ENCODE measurements around the gene CHST10.
A peak's percentile ranks its signal among the peaks of the same experiment; 100 is the strongest.
"Not testable (repeated sequence)": the region's sequence is repeated elsewhere in the genome, so short reads cannot be mapped to it uniquely, and the experiment has no call there.

The CHST10 gene

DNA sequence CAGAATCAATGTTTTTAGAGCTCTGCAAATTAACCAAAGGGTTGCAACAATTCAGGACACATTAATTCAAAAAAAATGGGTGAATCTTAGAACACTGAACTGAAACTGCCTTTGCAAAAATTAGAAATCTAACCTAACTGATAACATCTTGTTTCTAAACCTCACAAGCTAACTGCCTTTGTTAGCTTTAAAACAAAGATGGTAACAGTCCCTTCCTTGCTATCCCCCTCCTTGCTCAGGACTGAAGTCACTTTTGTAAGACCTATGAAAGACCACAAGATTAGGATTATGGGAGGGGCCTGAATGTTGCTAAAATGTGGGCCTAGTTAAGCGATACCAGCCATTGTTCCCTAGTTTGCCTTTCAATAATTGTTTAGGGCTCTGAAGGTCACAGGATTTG is 50.3 kb downstream of the CHST10 start:
- H3K4me3 ChIP-seq (ENCODE audit: low read depth, low read length): no peak overlapping the region
- ChIA-PET POLR2A (interaction anchor here (0.6 kb wide), 1 partner anchor 14 kb away, joined by 3 read pairs; no protein-coding TSS in a partner anchor), CTCF (interaction anchor here (1.0 to 4.2 kb wide), 5 partner anchors 9 to 107 kb away, joined by 3 to 33 read pairs (median 3); no protein-coding TSS in a partner anchor)
- TF ChIP-seq, protein P1, sequence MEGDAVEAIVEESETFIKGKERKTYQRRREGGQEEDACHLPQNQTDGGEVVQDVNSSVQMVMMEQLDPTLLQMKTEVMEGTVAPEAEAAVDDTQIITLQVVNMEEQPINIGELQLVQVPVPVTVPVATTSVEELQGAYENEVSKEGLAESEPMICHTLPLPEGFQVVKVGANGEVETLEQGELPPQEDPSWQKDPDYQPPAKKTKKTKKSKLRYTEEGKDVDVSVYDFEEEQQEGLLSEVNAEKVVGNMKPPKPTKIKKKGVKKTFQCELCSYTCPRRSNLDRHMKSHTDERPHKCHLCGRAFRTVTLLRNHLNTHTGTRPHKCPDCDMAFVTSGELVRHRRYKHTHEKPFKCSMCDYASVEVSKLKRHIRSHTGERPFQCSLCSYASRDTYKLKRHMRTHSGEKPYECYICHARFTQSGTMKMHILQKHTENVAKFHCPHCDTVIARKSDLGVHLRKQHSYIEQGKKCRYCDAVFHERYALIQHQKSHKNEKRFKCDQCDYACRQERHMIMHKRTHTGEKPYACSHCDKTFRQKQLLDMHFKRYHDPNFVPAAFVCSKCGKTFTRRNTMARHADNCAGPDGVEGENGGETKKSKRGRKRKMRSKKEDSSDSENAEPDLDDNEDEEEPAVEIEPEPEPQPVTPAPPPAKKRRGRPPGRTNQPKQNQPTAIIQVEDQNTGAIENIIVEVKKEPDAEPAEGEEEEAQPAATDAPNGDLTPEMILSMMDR (IDR thresholded peaks at IDR 0.05; ENCODE audit: insufficient read depth, low read length, missing control alignments): no peak
- DNase-seq (ENCODE audit: low read depth, low spot score): no peak

DNA sequence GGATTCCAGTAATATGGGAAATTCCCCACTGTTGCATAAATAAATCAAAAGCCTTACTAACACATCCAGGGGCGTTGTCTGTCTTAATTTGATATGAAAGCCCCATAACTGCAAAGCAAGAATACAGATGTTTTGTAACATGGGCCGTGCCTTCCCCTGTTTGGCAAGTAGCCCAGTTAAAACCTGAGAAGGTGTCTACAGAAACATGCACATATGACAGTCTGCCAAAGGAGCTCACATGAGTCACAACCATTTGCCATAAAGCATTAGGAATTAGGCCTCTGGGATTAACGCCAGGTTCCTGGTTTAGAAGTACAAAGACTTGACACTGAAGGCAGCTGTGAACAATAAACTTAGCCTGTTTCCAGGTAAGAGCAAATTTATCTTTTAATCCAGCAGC is 52.0 kb downstream of the CHST10 start:
- TF ChIP-seq, protein P1 (IDR thresholded peaks at IDR 0.05; ENCODE audit: insufficient read depth, low read length, missing control alignments): no peak
- H3K4me3 ChIP-seq (ENCODE audit: low read depth, low read length): no peak overlapping the region
- ChIA-PET CTCF (interaction anchor here (0.6 to 4.2 kb wide), 3 partner anchors 13 to 103 kb away, joined by 3 to 33 read pairs (median 24); no protein-coding TSS in a partner anchor), POLR2A (no interaction called here)
- peak; percentile 37 for DNase-seq (ENCODE audit: low read depth, low spot score)

DNA sequence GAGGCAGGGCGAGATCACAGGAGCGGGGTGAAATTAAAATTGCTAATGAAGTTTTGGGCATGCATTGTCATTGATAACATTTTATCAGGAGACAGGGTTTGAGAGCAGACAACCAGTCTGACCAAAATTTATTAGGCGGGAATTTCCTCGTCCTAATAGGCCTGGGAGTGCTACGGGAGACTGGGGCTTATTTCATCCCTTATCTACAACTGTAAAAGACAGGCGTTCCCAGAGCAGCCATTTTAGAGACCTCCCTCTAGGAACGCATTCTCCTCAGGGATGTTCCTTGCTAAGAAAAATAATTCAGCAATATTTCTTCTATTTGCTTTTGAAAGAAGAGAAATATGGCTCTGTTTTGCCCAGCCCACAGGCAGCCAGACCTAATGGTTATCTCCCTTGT is 55.2 kb downstream of the CHST10 start:
- H3K4me3 ChIP-seq (ENCODE audit: low read depth, low read length); CTCF ChIA-PET; POLR2A ChIA-PET; DNase-seq (ENCODE audit: low read depth, low spot score): not testable (repeated sequence)

DNA sequence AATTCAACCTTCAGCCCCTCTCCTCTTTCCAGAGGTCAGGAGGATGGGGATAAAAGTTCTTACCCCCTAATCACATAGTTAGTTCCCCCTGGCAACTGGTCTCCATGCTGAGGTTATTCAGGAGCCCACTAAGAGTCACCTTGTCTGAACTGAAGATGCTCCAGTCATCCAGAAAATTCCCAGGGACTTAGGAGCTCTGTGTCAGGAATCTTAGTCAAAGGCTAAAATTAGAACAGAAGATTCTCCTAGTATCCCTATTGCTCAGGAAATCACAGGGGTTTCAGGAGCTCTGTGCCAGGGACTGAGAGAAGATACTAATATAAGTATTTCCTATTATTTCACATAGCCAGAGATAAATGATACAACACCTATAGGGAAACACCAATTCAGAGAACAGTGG is 57.9 kb downstream of the CHST10 start:
- no peak overlapping the region for H3K4me3 ChIP-seq (ENCODE audit: low read depth, low read length)
- TF ChIP-seq, protein P1 (IDR thresholded peaks at IDR 0.05; ENCODE audit: insufficient read depth, low read length, missing control alignments): no peak
- ChIA-PET CTCF (interaction anchor here (1.2 kb wide), 2 partner anchors 22 to 69 kb away, joined by 3 to 5 read pairs; no protein-coding TSS in a partner anchor), POLR2A (no interaction called here)
- no peak for DNase-seq (ENCODE audit: low read depth, low spot score)

DNA sequence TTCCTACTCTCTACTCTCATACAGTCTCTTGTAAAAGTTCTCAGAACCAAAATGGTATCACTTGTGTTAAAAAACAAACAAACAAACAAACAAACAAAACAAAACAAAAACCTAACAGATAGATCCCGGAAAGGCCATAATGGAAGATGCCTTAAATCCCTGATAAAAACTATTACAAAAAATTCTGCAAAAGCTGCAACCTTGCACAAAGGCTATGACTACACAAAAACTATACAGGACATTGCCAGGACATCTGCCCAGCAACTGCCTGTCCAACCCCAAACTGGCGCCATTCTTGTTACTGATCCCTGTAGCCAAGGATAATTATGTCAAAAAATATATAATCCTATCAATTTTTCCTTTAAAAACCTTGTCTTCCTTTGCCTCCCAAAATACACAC is 58.9 kb downstream of the CHST10 start:
- H3K4me3 ChIP-seq (ENCODE audit: low read depth, low read length): no peak overlapping the region
- TF ChIP-seq, protein P1 (IDR thresholded peaks at IDR 0.05; ENCODE audit: insufficient read depth, low read length, missing control alignments): no peak
- CTCF ChIA-PET: interaction anchor here (1.2 kb wide), 2 partner anchors 23 to 68 kb away, joined by 3 to 5 read pairs; no protein-coding TSS in a partner anchor
- DNase-seq (ENCODE audit: low read depth, low spot score): no peak
- POLR2A ChIA-PET: no interaction called here

DNA sequence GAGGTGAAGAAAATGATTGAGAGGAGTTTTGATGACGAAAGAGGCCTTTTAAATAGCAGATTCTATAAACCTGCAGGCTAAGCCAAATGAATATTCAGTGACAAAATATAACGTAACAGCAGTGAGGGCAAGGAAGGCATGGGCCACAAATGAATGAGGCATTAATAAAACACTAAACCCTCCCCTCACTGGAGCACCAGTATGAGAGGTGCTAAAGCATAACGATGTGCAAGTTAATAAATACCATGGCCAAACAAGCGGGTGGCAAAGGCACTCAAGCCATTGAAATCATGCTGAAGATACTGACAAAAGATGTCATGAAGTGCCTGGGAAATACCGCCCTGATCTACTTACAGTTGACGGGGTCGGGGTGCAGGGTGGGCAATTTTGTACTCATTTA is 64.9 kb downstream of the CHST10 start:
- TF ChIP-seq, protein P1 (IDR thresholded peaks at IDR 0.05; ENCODE audit: insufficient read depth, low read length, missing control alignments): no peak
- no peak for DNase-seq (ENCODE audit: low read depth, low spot score)
- no peak overlapping the region for H3K4me3 ChIP-seq (ENCODE audit: low read depth, low read length)
- CTCF ChIA-PET: no interaction called here
- POLR2A ChIA-PET: no interaction called here

DNA sequence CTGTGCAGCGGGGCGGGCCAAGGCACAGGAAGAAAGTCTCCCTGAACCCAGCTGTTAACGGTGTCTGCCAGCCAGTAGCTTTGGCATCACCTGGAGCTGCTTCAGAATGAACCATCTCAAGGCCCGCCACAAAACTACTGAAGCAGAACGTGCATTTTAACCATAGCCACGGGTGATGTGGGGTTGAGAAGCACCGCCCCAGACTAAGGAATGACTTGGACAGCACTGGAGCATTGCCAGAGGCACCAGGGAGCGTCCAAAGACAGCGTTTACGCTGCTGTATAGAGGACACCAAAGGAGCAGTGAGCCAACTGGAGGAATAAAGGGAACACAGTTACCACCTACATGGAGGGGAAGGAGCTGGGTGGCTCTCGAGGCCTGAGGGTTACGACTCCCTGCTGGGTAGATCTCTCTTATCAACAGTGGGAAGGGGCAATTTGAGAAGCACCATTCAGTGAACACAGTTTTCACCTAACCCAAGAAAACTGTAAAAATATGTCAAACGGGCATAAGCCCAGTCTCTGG is 66.7 kb downstream of the CHST10 start:
- TF ChIP-seq, protein P1 (IDR thresholded peaks at IDR 0.05; ENCODE audit: insufficient read depth, low read length, missing control alignments): no peak
- no peak overlapping the region for H3K4me3 ChIP-seq (ENCODE audit: low read depth, low read length)
- POLR2A ChIA-PET: no interaction called here
- CTCF ChIA-PET: interaction anchor here (3.1 kb wide), 1 partner anchor 30 kb away, joined by 9 read pairs; no protein-coding TSS in a partner anchor
- DNase-seq (ENCODE audit: low read depth, low spot score): no peak

DNA sequence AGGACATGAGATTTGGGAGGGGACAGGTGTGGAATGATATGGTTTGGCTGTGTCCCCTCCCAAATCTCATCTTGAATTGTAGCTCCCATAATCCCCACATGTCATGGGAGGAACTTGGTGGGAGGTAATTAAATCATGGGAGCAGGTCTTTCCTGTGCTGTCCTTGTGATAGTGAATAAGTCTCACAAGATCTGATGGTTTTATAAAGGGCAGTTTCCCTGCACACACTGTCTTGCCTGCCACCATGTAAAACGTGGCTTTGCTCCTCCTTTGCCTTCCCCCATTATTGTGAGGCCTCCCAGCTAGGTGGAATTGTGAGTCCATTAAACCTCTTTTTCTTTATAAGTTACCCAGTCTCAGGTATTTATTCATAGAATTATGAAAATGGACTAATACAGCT is 72.3 kb downstream of the CHST10 start:
- POLR2A ChIA-PET; H3K4me3 ChIP-seq (ENCODE audit: low read depth, low read length); DNase-seq (ENCODE audit: low read depth, low spot score): not testable (repeated sequence)
- CTCF ChIA-PET: interaction anchor here (1.2 kb wide), 1 partner anchor 82 kb away, joined by 4 read pairs; no protein-coding TSS in a partner anchor
